Mesothelial cell of epicardium (in vitro differentiated cells): ENCODE results near the gene PDZD11. TPM values are rescaled to one million over a fixed set of nuclear protein-coding genes. Genes with fewer than 3 reads are reported as not detected.
"Not testable (repeated sequence)": the region's sequence is repeated elsewhere in the genome, so short reads cannot be mapped to it uniquely, and the experiment has no call there.

Source experiments
- DNase-seq, 2 experiments: peaks; one replicate each; pipeline ENCODE4 v3.0.0; 2021; ENCODE audit warnings: low spot score in 2 of 2; ENCODE audit not compliant: unreplicated experiment in 2 of 2
- H3K27ac Mint-ChIP-seq: 2 replicates; pipeline ENCODE4 v1.8.0; 2021; ENCODE audit warnings: mixed read lengths
- H3K27me3 Mint-ChIP-seq: 2 replicates; pipeline ENCODE4 v1.8.0; 2021; ENCODE audit warnings: low read depth, mixed read lengths
- H3K36me3 Mint-ChIP-seq: 2 replicates; pipeline ENCODE4 v1.8.0; 2021; ENCODE audit warnings: mixed read lengths
- H3K4me1 Mint-ChIP-seq: 2 replicates; pipeline ENCODE4 v1.8.0; 2021; ENCODE audit warnings: mixed read lengths
- H3K4me3 Mint-ChIP-seq: 2 replicates; pipeline ENCODE4 v1.8.0; 2021; ENCODE audit warnings: mild to moderate bottlenecking, moderate library complexity, mixed read lengths
- H3K9me3 Mint-ChIP-seq: 2 replicates; pipeline ENCODE4 v1.8.0; 2021; ENCODE audit warnings: mixed read lengths
- total RNA-seq: library from RNA; stranded (reverse); gene quantifications from 3 replicates; pipeline ENCODE4 v1.2.1, GENCODE V29; 2021
- TF ChIP-seq, protein P1 (sequence below): fragments of 200-600 bp; sonication (generic); IDR thresholded peaks from one replicate; pipeline ENCODE4 v1.5.0; 2021; ENCODE audit warnings: antibody characterized with exemption; ENCODE audit not compliant: unreplicated experiment

PDZD11 gene
- total RNA-seq, 1 donor from 2014 or later: 32.1 TPM

DNA sequence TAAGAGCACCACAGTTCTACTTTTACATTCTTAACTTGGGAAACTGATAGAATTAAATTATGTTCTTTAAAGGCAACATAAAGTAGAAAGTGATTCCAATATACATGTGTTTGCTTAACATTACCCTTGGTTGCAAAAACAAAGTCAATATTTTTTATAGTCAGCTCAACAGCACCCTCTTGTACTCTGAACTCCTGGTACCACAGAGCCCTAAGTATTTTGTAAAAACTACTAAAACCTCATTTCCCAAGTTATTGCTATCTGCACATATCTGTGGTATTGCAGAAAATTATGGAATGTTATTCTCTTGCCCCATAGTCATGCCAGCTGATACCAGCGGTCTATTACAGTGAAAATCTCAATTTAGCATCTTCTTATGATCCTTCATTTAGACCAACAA, 3.1 kb upstream of the PDZD11 start:
- Mint-ChIP-seq H3K36me3 (no peaks in the 10 kb centered on the region), H3K4me1 (peaks cover 22% of the 10 kb centered on the region), H3K4me3 (no peak overlapping the region), H3K9me3 (no peaks in the 10 kb centered on the region), H3K27me3 (no peaks in the 10 kb centered on the region), H3K27ac (no peak overlapping the region)
- no peak for DNase-seq
- TF ChIP-seq, protein P1, sequence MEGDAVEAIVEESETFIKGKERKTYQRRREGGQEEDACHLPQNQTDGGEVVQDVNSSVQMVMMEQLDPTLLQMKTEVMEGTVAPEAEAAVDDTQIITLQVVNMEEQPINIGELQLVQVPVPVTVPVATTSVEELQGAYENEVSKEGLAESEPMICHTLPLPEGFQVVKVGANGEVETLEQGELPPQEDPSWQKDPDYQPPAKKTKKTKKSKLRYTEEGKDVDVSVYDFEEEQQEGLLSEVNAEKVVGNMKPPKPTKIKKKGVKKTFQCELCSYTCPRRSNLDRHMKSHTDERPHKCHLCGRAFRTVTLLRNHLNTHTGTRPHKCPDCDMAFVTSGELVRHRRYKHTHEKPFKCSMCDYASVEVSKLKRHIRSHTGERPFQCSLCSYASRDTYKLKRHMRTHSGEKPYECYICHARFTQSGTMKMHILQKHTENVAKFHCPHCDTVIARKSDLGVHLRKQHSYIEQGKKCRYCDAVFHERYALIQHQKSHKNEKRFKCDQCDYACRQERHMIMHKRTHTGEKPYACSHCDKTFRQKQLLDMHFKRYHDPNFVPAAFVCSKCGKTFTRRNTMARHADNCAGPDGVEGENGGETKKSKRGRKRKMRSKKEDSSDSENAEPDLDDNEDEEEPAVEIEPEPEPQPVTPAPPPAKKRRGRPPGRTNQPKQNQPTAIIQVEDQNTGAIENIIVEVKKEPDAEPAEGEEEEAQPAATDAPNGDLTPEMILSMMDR: no peak

DNA sequence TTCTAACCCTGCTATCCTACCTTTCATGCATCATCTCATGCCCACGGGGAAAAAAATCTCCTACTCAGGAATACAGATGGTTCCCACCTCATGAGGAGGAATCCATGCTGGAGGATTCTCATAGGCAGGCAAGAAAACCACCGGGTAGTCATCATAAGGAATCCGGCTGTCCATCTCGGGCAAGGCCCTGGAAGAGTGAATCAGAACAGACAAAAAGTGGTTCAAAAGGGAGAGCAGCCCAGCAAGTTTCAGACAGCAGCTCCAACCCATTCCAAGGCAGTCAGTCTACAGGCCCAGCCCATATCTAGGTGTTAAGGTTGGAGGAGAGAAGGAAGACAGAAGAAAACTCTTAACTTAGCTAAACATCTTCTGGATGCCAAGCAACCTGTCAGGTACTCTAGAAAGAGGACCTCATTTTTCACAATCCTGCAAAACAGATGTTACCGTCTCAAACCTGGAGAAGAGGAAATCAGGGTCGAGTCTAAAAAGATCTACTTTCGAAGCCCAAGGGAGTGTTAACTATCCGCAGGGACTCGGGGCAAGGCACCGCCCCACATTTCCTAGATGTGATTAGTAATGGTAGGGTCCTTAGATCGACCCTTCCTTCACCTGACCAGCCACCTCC, 447 bp downstream of the PDZD11 start:
- Mint-ChIP-seq H3K36me3 (peaks cover 5% of the 10 kb centered on the region), H3K4me3 (peak overlapping the region; percentile 91), H3K9me3 (peaks cover 3% of the 10 kb centered on the region), H3K4me1 (peaks cover 22% of the 10 kb centered on the region), H3K27me3 (no peaks in the 10 kb centered on the region), H3K27ac (peak overlapping the region; percentile 43)
- TF ChIP-seq, protein P1: no peak
- DNase-seq: no peak

DNA sequence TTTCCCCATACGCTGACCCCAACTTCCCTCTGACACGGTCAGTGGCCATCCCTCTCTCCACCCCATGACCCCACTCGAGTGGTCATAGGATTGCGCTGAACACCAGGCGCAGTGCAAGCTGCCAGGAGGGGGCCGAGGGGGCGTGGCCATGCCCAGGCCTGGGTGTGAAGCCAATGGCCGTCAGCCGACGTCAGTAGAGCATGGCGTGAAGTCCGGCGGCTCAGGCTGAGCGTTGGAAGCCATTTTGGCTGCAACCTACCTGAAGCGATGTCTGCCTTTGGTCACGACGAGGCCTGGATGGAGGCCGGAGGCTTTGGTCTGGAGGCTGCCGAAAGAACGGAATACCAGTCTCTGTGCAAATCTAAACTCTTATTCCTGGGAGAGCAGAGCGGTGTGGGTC, 7.8 kb downstream of the PDZD11 start, which contains the start of gene RAB41:
Gene RAB41, plus strand, starts transcription at position 222 of the 400 bp plus-strand sequence. Its CDS starts 46 bp downstream, at position 268.
- Mint-ChIP-seq H3K4me1 (no peaks in the 10 kb centered on the region), H3K4me3 (no peak within 1 kb of the TSS), H3K9me3 (peaks cover 24% of the 10 kb centered on the region), H3K27me3 (no peaks in the 10 kb centered on the region), H3K36me3 (peaks cover 11% of the 10 kb centered on the region), H3K27ac (no peak within 1 kb of the TSS)
- no peak for DNase-seq
- TF ChIP-seq, protein P1: no peak

DNA sequence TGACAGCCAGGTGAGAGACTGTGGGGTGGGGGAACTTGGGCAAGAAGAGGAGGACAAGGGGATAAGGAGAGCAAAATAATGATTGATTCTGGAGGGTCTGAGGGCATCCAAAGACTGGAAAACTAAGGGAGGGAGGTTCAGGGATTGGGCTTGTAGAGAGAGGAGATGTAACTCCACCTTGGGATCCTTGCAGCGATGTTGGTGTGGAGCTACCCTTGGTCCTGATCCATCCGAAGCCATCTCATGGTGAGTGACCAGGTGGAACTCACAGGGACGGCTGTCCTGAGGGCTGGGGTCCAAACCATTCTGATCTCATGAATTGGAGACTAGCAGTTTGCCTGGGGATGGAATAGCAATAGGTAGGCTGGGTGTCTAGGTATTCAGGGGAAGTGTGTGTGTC, 9.2 kb downstream of the PDZD11 start:
- Mint-ChIP-seq H3K9me3 (peaks cover 24% of the 10 kb centered on the region), H3K4me3 (no peak overlapping the region)
- TF ChIP-seq, protein P1: no peak

DNA sequence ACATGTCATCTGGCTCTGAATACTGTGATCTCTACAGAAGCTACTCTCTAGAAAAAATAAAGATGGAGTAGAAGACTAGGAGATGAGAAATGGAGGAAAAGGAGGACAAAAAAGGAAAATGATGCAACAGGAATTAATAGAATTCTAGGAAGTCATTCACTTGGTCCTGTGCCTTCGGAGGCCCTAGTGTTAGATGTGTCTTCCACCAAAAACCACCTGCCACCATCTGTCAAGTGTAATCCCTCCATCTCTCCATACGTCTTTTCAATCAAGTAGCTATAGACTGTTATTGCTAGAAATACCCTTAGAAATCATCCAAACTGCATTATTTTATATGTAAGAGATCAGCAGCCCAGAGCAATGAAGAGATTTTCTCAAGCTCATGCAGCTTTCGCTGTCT, 10.6 kb downstream of the PDZD11 start:
- H3K27ac Mint-ChIP-seq: no peak overlapping the region
- no peaks in the 10 kb centered on the region for H3K27me3 Mint-ChIP-seq
- DNase-seq: no peak
- H3K4me3 Mint-ChIP-seq: no peak overlapping the region
- peaks cover 24% of the 10 kb centered on the region for H3K9me3 Mint-ChIP-seq
- H3K36me3 Mint-ChIP-seq: peaks cover 7% of the 10 kb centered on the region
- H3K4me1 Mint-ChIP-seq: no peaks in the 10 kb centered on the region
- TF ChIP-seq, protein P1: no peak

More for the DNA sequence above, 9.2 kb downstream of the PDZD11 start:
- DNase-seq: no peak
- Mint-ChIP-seq H3K36me3 (peaks cover 7% of the 10 kb centered on the region), H3K27ac (no peak overlapping the region), H3K4me1 (no peaks in the 10 kb centered on the region), H3K27me3 (no peaks in the 10 kb centered on the region)

DNA sequence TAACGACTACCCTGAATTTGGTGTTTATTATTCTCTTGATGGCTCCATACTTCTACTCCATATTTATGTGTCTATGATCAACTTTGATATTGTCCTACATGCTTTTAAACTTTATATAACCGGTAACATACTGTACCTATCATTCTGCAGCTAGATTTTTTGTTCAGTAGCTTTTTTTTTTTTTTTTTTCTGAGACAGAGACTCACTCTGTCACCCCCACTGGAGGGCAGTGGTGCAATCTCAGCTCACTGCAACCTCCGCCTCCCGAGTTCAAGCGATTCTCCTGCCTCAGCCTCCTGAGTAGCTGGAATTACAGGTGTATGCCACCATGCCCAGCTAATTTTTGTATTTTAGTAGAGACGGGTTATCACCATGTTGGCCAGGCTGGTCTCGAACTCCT, 15.7 kb downstream of the PDZD11 start:
- H3K36me3 Mint-ChIP-seq, H3K4me1 Mint-ChIP-seq, H3K4me3 Mint-ChIP-seq, H3K27ac Mint-ChIP-seq, DNase-seq, H3K27me3 Mint-ChIP-seq: not testable (repeated sequence)
- peaks cover 24% of the 10 kb centered on the region for H3K9me3 Mint-ChIP-seq
